Measurements from ENCODE around the gene SLFN12.

SLFN12 gene

DNA sequence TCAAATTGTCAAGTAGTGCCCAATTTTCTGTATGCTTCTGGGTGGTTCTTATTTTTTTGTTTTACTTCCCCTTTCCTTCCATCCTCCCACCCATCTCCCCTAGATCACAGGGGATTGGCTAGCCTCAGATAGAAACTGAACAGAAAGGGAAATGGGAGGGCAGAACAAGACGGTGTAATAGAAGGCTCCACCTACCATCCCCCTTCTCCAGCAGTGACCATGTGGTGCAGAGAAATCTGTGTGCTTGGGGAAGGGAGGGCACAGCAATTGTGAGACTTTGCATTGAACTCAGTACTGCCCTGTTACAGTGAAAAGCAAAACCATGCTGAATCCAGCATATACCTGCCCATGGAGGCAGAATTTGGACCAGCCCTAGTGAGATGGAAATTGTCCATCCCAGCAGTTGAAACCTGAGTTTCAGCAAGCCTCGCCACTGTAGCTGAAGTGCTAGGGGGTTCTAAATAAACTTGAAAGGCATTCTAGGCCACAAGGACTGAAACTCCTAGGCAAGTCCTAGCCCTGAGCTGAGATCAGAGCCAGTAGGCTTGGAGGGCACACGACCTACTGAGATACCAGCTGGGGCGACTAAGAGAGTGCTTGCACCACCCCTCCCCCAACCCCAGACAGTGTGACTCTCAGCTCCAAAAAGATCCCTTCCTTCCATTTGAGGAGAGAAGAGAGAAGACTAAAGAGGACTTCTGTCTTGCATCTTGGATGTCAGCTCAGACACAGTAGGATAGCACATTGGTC lies 64.0 kb downstream of the SLFN12 start:
- Histone ChIP-seq H3K4me3 (ENCODE audit: low read length) (no peak overlapping the region), H3K9me3 (ENCODE audit: control insufficient read depth, low read length) (no peaks in the 10 kb centered on the region), H3K36me3 (ENCODE audit: control insufficient read depth, insufficient read depth, low read length) (no peaks in the 10 kb centered on the region), H3K9ac (ENCODE audit: low read length) (no peak overlapping the region), H3K27me3 (ENCODE audit: control insufficient read depth, insufficient read depth, low read length) (peaks cover 4% of the 10 kb centered on the region), H3K4me1 (ENCODE audit: control insufficient read depth, insufficient read depth, low read length) (peaks cover 1% of the 10 kb centered on the region)

- Histone ChIP-seq H3K27me3 (ENCODE audit: control insufficient read depth, insufficient read depth, low read length) (no peaks in the 10 kb centered on the region), H3K36me3 (ENCODE audit: control insufficient read depth, insufficient read depth, low read length) (no peaks in the 10 kb centered on the region), H3K4me1 (ENCODE audit: control insufficient read depth, insufficient read depth, low read length) (no peaks in the 10 kb centered on the region), H3K9me3 (ENCODE audit: control insufficient read depth, low read length) (no peaks in the 10 kb centered on the region), H3K9ac (ENCODE audit: low read length) (no peak overlapping the region), H3K4me3 (ENCODE audit: low read length) (no peak overlapping the region)
Observed at GRCh38 chr17:35361027-35361426, 71.3 kb downstream of the SLFN12 start.
